DMS79 treated with DMSO at 0.1 percent for 48 hours (cell line): ENCODE data around the gene RUNDC3A.
A peak's percentile ranks its signal among the peaks of the same experiment; 100 is the strongest.

Experiments
- DNase-seq: peaks from one replicate; lab custom pipeline; 2025; lab: John Stamatoyannopoulos, UW

RUNDC3A gene

DNA sequence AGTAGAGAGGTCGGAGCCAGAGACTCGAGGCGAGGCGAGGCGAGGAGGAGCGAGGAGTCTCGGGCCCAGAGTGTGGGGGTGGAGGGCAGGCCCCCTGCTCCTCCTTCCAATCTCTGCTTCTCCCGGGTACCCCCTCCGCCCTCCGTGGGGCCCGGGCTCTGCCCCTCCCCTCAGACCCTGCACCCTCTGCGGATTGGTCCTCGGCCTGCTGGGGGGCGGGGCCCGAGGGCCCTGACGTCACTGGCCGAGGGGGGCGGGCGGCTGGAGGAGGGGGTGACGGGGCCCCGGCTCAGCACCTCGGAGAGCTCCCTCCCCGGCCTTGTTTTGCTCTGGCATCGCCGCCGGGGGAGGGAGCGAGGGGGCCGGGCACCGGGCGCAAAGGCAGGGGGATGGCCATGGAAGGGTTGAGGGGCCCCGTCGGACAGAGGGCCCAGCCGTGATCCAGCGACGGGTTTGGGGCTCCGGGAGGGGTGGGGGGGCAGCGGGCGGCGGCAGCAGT, at the start of gene RUNDC3A:
RUNDC3A (plus strand) TSS at position 282 of the 499 bp plus-strand sequence. CDS start 232 bp downstream, outside the sequence.
- DNase-seq, result peak; percentile 77

DNA sequence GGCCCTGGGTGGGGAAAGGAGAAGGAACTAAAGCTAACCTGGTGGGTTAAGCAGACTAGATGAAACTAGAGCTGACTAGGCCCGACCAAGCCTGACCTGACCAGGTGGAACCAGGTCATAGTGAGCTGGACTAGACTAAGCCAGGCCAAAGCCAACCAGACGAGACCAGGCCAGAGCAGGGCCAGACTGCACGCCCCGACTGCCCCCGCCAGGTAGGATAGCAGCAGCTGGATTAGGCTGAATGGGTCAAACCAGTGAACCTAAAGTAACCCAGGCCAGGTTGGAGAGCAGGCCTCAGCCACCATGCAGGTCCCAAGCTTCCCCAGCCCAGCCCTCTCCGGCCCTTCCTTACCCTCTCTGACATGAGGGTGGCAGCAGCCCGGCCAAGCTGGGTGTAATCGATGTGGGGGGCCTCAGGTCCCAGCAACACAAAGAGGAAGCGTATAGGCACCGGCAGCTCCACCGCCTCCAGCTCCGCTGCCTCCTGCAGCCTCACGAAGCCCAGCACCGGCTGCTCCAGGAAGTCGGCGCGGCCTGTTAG, 49.5 kb upstream of the RUNDC3A start:
- DNase-seq, result no peak

DNA sequence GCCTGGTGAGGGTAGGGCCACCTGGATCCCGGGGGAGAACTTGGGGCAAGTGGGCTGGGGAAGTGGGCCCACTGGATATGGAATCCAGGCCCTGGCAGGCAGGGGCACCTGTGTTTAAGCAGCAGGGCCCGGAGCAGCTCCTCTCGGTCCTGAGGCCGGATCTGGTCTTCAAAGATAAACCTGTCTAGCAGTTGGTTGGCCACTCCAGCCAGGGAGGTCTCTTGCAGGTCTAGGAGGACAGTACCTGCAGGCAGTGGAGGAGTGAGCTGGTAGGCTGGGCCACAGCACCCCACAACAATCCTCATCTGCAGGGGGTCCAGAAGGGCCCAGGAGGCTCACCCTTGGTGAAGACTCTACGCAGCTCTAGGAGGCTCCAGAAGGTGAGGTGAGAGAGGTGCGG, 48.1 kb upstream of the RUNDC3A start:
- no peak for DNase-seq

DNA sequence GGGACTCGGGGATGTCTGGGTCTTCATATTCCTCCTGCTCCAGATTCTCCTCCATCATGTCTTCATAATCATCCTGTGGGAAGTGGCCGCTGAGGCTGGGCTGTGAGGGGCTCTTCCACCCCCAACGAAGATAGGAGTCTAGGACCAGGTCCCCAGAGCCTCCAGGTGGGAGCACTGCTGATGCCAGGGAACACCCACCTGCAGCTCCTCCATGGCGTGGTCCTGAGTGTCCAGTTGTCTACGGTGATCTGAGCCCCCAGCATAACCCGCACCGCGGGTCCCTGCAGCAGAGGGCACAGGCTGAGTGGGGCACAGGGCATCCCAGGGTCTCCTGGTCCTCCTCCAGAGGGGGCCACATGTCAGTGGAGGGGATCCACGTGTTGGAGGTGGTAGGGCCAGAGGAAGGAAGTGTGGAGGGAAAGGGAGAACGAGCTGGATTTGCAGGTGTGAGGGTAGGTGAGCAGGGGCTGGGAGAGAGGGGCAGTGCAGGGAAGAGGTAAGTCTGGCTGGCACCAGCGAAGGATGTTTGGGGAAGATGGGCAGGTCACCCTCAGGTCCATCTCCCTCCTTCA, 45.7 kb upstream of the RUNDC3A start:
- DNase-seq, result no peak

DNA sequence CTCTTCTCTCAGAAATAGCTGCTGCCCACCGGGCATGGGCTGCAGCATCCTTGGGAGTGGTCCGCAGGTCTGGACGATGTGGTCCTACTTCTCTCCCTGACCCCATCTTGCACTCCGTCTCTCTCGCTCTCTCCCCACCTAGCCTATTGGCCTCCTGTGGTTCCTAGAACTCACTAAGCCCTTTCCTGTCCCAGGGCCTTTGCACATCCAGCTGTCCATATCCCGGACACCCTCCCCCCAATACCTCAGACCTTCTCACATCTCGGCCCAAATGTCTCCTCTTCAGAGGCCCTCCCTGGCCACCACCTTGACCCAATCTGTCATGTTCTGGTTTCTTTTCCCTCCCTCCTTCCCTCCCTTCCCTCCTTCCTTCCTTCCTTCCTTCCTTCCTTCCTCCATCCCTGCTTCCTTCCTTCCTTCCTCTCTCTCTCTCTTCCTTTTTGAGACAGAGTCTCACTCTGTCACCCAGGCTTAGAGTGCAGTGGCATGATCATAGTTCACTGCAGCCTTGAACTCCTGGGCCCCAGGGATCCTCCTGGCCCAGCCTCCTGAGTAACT, 45.0 kb upstream of the RUNDC3A start:
- no peak for DNase-seq

DNA sequence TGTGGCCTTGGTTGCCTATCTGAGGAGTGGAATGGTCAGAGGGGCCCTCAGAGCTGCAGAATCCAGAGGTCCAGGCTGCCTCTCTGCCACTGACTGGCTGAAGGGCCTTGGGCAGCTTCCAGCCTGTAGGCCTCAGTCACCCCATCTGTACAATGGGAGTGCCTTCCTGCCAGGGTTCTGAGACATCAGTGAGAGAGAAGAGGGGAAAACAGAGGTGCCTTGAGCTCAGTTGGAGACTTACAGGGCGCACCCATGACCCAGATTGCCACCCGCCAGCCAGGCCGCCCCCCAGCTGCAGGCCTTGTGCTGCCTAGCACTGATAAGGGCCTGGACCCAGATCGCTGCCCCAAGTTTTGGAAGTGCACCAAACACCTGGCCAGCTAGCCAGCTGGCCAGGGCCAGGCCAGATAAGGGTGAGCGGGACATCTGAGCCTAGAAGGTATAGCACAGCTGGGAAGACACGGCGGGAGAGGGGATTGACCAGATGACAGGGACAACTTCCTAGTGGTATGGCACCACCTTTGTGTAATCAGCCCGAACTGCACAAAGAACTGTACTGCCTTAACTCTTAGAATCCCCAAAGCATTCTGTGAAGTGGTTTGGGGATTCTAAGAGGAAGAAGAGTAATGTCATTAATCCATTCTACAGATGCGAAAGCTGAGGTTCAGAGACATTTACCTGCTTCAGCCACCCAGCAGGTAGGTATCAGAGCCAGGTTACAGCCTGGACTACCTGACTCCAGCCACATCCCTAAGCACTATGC, 41.8 kb upstream of the RUNDC3A start:
- DNase-seq, result no peak

DNA sequence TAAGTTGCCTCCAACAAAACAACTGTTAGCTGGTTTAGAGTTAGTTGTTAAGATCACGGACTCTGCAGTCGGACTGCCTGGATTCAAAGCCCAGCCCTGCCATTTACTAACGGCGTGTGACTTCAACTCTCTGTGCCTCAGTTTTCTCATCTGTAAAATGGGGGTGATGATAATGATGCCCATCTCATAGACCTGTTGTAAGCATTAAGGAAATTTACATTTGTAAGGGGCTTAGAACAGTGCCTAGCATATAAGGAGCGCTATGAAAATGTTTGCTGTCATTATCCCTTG, 41.3 kb upstream of the RUNDC3A start:
- DNase-seq, result no peak

DNA sequence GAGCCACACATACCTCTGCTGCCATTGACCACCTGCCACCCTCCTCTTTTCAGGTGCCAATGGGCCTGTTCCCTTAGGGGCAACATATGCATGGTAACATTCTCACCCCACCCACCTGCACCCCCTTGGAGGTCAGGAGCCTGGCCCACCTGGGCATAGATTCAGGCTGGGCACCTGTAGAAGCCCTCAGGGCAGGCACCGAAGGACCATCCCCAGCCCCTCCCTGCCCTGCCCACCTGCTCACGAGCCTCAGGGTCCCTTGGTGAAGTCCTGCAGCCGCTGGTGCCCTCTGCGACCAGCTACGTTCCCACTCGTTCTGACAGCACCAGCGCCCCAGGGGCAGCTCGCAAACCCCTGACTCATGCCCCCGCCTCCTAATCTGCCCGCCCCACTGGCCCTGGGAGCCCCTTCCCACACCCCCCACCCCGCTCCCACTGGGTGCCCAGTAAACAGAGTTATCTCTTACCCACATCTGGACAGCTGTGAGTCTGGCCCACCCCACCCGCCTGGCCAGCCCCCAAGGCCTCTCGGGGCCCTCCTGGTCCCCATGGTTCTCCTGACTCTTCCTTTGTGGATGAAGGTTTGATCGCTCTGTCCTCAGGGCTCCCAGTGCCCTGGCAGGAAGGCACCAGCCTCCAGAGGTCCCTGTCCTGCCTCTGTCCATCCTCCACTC, 40.4 kb upstream of the RUNDC3A start, which contains the start of gene SLC4A1:
SLC4A1 (minus strand) TSS at position 318 of the 673 bp plus-strand sequence. CDS start 5,269 bp downstream, outside the sequence.
- DNase-seq, result no peak

DNA sequence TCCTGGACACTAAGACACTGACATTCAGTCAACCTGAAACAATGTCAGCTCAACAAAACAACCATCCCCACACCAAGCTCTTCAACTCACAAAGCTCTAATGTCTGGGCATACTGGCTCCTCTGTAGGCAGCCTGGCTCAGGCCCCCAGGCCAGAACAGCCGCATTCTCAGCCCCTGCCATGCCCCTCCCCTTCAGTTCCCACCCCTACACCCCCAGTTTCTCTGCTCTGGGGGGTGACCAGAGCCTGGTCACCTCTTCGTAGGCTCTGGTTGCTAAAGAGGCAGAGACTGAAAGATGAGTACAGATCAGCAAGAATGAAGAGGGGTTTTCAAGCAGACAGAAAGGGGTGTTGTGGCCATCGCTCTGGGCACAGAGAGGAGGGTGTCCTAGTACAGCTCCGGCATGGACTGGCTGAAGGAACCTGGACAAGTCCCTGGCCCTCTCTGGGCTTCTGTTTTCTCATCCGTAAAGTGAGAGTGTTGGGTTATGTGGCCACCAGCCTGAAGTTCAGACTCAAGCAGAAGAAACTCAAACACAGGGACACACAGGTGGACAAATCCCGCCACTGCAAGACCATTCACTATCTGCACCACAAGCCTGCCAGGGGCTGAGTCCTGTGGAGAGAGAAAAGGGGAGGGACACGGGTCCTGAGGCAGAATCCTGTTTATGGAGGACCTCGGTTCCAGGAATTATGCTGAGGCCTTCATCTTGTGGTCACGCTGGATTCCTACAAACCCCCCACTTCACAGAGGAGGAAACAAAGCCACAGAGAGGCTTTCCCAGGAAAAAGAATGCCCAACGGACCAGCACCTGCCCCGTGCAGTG, 39.5 kb upstream of the RUNDC3A start:
- no peak for DNase-seq

DNA sequence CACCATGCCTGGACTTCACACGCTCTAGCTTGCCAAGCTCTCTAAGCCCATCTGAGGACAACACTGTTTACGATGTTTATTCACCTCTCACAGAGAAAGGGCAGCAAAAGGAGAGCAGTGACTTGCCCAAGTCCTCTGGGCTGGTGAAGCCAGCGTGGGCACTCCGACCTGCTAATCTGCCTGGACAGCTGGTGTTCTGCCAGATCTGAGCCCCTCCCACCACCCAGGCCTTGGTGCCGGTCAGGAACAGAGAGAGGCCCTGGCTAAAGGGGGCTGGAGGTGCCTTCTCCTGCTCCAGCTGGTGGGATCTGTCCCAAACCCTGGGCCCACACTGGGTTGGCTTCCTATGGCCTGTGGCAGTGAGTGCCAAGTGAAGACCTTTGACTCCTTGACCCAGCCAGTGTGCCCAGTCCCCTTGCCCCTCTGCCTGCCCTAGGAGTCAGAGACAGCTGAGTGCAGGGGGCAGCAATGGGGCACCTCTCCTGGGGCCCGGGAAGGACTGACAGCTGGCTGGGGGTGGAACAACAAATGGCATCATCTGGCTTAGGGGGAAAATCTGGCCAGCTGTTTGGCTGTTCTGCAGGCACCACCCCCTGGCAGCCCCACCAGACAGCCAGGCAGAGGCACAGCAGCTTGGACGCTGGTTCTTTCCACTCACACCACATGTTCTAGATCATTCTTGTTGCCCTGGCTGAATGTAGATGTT, 38.7 kb upstream of the RUNDC3A start:
- DNase-seq, result no peak

DNA sequence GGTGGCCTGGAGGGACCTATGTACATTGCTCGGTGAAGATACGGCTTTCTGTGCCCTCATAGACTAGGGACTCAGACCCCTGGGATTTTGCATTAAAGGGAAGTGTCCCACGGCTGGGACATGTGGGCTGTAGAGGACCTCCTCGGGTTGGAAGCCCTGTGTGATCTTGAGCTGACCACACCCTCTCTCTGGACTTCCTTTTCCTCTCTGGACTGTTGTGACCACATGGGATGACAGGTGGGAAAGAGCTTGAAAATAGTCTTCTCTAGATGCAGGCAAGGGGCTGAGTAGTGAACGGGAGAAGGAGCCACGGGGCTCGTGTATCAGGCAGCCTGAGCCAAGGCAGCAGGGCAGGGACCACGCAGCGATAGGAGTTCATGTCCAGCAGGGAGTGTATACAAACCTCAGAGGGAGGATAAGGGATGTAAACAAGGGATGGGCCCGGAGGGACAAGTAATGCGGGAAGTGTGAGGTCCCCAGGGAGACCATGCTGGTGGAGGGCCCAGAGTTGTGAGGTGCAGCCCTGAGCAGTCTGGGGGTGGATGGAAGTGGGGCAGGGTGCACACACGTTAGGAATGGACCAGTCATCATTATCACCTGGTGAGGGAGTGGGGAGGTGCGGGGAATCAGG, 36.0 kb upstream of the RUNDC3A start:
- no peak for DNase-seq

DNA sequence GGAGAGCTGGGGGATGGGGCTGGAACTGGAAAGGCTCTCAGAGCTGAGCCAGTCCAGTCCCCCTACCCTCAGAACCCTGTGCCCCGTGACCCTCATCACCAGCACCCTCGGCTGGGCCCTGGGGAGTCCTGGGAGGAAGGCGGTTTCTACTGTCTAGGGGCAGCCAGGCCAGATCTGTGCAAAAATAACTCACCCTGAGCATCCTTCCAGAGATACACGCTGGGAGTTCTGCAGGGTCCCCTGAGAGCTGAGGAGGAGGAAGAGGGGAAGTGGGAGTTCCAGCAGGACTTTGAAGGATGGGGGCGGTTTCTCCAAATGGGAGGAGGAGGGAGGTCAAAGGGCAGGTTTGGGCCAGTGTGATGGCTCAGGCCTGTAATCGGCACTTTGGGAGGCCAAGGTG, 35.4 kb upstream of the RUNDC3A start:
- DNase-seq, result no peak

DNA sequence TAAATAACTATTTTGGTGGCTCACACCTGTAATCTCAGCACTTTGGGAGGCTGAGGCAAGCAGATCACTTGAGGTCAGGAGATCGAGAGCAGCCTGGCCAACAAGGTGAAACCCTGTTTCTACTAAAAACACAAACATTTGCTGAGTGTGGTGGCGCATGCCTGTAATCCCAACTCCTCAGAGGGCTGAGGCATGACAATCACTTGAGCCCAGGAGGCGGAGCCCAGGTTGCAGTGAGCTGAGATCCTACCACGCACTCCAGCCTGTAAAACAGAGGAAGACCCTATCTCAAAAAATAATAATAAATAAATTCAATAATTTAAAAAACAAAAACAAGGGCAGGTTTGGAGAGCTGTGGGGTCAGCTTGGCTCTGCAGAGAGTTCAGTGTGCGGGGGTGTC, 34.8 kb upstream of the RUNDC3A start:
- DNase-seq, result no peak

DNA sequence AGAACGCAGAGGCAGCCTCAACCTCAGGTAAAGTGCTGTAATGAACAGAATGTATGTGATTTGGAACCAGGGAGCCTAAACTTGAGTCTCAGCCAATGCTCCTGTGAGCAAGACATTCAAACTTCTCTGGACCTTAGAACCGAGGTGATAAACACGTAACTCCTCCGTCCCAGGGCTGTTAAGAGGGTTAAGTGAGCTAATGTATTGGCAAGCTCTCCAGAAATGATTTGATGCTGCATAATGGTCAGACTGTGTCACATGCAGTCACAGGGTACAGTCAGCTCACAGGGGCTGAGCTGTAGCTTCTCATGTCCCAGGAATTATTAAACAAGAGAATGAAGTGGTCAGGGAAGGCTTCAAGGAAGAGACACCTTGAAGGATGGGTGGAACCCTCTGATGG, 30.4 kb upstream of the RUNDC3A start:
- DNase-seq, result no peak

DNA sequence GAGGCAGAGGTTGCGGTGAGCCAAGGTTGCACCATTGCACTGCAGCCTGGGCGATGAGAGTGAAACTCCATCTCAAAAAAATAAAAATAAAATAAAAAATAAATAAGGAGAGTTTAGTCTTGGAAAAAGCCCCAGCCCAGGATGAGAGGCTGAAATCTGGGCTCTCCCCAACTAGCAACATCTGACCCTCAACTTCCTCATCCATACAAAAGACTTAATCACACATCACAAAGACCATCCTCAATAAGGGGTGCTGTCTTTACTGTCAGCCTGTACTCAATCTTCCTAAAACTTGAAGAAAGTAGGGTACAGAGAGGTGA, 29.1 kb upstream of the RUNDC3A start:
- no peak for DNase-seq

DNA sequence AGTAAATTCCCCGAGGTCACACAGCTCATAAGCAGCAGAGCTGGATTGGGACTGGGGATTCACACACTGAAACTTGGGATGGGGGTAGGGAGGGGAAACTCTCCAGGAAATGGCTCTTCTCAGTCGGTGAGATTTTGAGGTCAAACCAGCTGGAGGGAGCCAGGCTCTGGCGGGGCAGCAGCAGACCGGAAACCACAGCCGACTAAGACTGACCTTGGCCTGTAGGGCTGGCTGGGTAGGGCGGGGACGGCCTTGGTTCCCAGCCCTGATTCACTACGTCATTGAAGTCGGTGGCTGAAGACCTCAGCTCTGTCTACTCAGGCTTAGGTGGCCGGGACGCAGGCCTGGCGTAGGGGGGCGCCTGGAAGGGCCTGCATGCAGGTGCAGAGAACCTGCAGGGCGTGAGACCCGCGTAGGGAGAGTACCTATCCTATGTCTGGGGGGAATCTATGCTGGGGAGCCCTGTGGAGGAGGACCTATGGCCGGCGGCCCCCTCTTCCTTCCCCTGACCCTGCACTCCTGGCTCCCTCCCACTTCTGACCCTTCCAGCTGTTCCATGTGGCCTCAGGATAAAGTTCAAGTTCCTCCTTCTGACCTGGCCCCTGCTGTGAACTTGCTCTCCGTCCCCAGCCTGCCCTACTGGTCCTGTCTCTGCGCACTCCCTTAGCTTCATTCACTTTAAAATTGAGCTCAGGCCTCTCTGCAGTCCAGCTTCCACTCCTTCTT, 28.6 kb upstream of the RUNDC3A start:
- DNase-seq, result no peak

DNA sequence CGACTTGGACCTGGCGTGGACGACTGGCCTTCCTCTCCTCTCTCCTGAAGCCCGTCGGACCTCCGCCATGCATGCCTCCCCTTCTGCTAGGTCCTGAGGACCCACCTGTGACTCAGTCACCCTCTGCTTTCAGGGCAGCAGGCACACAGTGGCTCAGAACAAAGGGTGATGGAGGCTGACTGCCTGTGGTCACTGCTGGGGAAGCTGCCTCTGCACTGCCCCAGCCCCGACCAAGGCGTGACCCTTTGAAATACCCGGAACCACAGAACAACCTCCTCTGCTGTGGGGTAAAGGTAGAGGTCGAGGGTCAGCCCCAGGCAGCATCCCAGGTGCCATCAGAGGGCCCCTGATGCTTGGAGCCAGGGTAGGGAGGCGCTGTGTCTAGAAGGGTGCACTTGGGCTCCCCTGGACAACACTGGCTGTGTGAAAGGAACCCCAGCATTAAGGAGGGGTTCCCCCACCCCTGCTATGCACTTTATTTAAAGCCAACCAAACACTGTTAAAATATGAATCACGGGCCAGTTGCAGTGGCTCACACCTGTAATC, 27.9 kb upstream of the RUNDC3A start:
- no peak for DNase-seq

DNA sequence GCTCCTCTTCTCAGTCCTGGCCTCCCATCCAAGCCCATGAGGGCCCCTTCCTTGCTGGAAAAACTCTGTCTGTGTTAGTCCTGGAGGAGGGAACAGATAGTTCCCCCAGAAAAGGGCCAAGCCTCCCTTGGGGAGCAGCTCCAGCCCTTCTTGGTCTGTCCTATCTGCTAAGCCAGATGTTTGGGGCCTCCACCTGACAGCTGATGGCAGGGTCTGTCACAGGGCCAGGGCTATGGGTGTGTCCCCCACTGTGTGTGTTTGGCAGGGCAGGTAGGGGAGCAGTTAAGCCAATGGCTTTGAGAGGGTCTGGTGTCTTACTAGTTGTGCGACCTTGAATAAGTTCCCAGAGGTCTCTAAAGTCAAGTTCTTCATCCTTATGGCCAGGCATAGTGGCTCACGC, 26.8 kb upstream of the RUNDC3A start:
- no peak for DNase-seq

DNA sequence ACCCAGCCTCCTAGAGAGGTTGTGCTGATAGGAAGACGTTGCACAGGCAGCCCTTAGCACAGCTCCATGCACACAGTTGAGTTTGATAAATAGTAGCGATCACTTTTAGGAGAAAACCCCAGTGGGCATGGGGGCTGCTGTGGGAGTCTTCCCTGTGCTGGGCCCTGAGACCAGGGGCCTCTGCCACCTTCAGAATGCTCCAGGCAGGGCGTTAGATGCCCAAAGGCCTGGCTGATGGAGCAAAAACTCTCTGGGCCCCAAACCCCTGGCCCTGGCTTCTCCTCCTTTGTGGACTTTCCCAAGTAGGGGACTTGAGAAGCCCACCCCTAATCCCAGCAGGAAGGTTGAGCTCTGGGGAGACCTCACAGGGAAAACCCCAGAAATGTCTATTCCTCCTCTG, 26.1 kb upstream of the RUNDC3A start:
- no peak for DNase-seq
